Panc1 (cell line): ENCODE results near the gene NTM. TPM values are rescaled to one million over a fixed set of nuclear protein-coding genes. Genes with fewer than 3 reads are reported as not detected.

ENCODE experiments used
- ATAC-seq: fragments of 200-7000 bp; cut with Tn5 transposase; 2 replicates; pipeline ENCODE4 v1.9.1; 2020; ENCODE audit warnings: mild to moderate bottlenecking, moderate library complexity
- BruUV-seq: library from RNA; stranded (reverse); fragments of 400-500 nt; replicated peaks from 2 replicates; lab custom pipeline; 2021; lab: Mats Ljungman, UMichigan
- CTCF ChIA-PET: fragments of 300-600 bp; sonication (Branson Sonifier 250); formaldehyde crosslinking; loops from one replicate; lab custom pipeline; 2022; ENCODE audit warnings: antibody characterized with exemption; lab: Charles Lee
- POLR2A ChIA-PET: fragments of 300-600 bp; sonication (Branson Sonifier 250); formaldehyde crosslinking; loops from one replicate; lab custom pipeline; 2022; ENCODE audit warnings: antibody characterized with exemption; lab: Charles Lee
- DNase-seq: peaks from one replicate; pipeline ENCODE4 v3.0.0-alpha.2; 2010; ENCODE audit warnings: low read depth, low spot score
- H3K27ac ChIP-seq: 2 replicates; pipeline ENCODE4 v1.5.1; 2011; ENCODE audit warnings: mild to moderate bottlenecking, low read length, inconsistent platforms
- H3K27me3 ChIP-seq: fragments of 200-500 bp; sonication (Bioruptor generic); 2 replicates; pipeline ENCODE4 v1.6.0; 2014; ENCODE audit warnings: low read length, inconsistent platforms; ENCODE audit not compliant: control insufficient read depth, insufficient read depth
- H3K36me3 ChIP-seq: fragments of 200-500 bp; sonication (Bioruptor generic); 2 replicates; pipeline ENCODE4 v1.5.1; 2014; ENCODE audit warnings: inconsistent platforms, mild to moderate bottlenecking, low read length, moderate library complexity; ENCODE audit not compliant: control insufficient read depth, insufficient read depth
- H3K4me1 ChIP-seq: 2 replicates; pipeline ENCODE4 v1.5.1; 2011; ENCODE audit warnings: inconsistent platforms, mild to moderate bottlenecking, low read length, moderate library complexity; ENCODE audit not compliant: control insufficient read depth, insufficient read depth
- H3K4me3 ChIP-seq, 2 experiments: 2 replicates each; pipeline ENCODE4 v1.5.1; 2011 to 2012; ENCODE audit warnings: low read depth in 2 of 2, low read length in 2 of 2, mild to moderate bottlenecking in 2 of 2, inconsistent platforms in 1 of 2, moderate library complexity in 1 of 2
- H3K9me3 ChIP-seq: fragments of 200-500 bp; sonication (Bioruptor generic); 2 replicates; pipeline ENCODE4 v1.5.1; 2014; ENCODE audit warnings: low read depth, mild to moderate bottlenecking, inconsistent platforms, low read length, moderate library complexity; ENCODE audit not compliant: control insufficient read depth, insufficient read depth
- CTCF ChIP-seq: fragments of 450-650 bp; IDR thresholded peaks from 2 replicates; pipeline ENCODE4 v1.5.1; 2017; ENCODE audit warnings: mild to moderate bottlenecking
- POLR2AphosphoS5 ChIP-seq: IDR thresholded peaks from 2 replicates; pipeline ENCODE4 v1.6.1; 2012; ENCODE audit warnings: mild to moderate bottlenecking, low read depth, low read length, moderate library complexity
- REST ChIP-seq, 2 experiments: IDR thresholded peaks; 2 replicates each; pipeline ENCODE4 v1.6.1; 2011 to 2012; ENCODE audit warnings: low read depth in 2 of 2, control low read depth in 1 of 2, low read length in 1 of 2, mild to moderate bottlenecking in 1 of 2, moderate library complexity in 1 of 2; ENCODE audit not compliant: insufficient read depth in 1 of 2
- SIN3A ChIP-seq: IDR thresholded peaks from 2 replicates; pipeline ENCODE4 v1.6.1; 2012; ENCODE audit warnings: low read depth, mild to moderate bottlenecking, low read length, moderate library complexity, borderline replicate concordance; ENCODE audit not compliant: insufficient read depth
- TCF7L2 ChIP-seq: IDR thresholded peaks from 2 replicates; pipeline ENCODE4 v1.6.1; 2011; ENCODE audit warnings: mild to moderate bottlenecking, low read depth, low read length, inconsistent platforms
- in situ Hi-C: cut with HindIII; loops from 2 replicates; pipeline ENCODE4 v1.10.0; 2016; ENCODE audit warnings: low sequenced_read_pairs, low pct_unique_long_range_greater_than_20kb
- intact Hi-C: fragments of 100-400 bp; cut with micrococcal nuclease; formaldehyde crosslinking; loops from one replicate; pipeline ENCODE4 v1.10.0; 2022; ENCODE audit not compliant: unreplicated experiment
- total RNA-seq: library from RNA; stranded (reverse); gene quantifications from one replicate; pipeline ENCODE4 v1.2.1, GENCODE V29; 2021; ENCODE audit not compliant: unreplicated experiment

NTM gene
- total RNA-seq, 1 experiment from 2014 or later = 0.10 TPM

- ATAC-seq = no peak
- CTCF ChIA-PET = no interaction called here
- H3K4me3 ChIP-seq = no peak overlapping the region
Observed at GRCh38 chr11:131447898-131448297, 77.5 kb downstream of the NTM start.

More at GRCh38 chr11:131447898-131448297, 77.5 kb downstream of the NTM start:
- DNase-seq = no peak
- POLR2A ChIA-PET = no interaction called here
- Histone ChIP-seq H3K9me3 (no peaks in the 10 kb centered on the region), H3K36me3 (no peaks in the 10 kb centered on the region), H3K27me3 (no peaks in the 10 kb centered on the region; the same call in 1 of the 2 replicates), H3K4me1 (no peaks in the 10 kb centered on the region), H3K27ac (no peak overlapping the region)
- in situ Hi-C loops (no loop called here), intact Hi-C loops (no loop called here)
- BruUV-seq = no TSS peak
- TF ChIP-seq REST (IDR thresholded peaks at IDR 0.05; ENCODE audit: insufficient read depth in 1 of 2, low read depth in 2 of 2, low read length in 1 of 2) = no peak
- no peak for TF ChIP-seq TCF7L2
- no peak for TF ChIP-seq POLR2AphosphoS5
- TF ChIP-seq SIN3A = no peak
- no peak for TF ChIP-seq CTCF
